Heart right ventricle (tissue), 16 donors: ENCODE measurements around the gene ROBO1. TPM values are rescaled to one million over a fixed set of nuclear protein-coding genes. Genes with fewer than 3 reads are reported as not detected.

ENCODE experiments used
- ATAC-seq, 8 donors: fragments of 200-7000 bp; cut with Tn5 transposase; one replicate each; pipeline ENCODE4 v1.9.1; 2020; ENCODE audit warnings: mild to moderate bottlenecking in 8 of 8, moderate library complexity in 8 of 8, moderate number of reproducible peaks in 1 of 8
- DNase-seq, 2 donors: peaks; one replicate each; pipeline ENCODE4 v3.0.0-alpha.2; 2020
- H3K27ac ChIP-seq, 10 donors: fragments of 200-600 bp; sonication (generic) in 2 of 10; one replicate each; pipeline versions ENCODE4 v1.5.0 to v1.8.0; 2020 to 2022; ENCODE audit warnings: mild to moderate bottlenecking in 3 of 10
- H3K27me3 ChIP-seq, 7 donors: fragments of 200-600 bp; one replicate each; pipeline ENCODE4 v1.8.0; 2021 to 2022; ENCODE audit warnings: mild to moderate bottlenecking in 2 of 7
- H3K36me3 ChIP-seq, 9 donors: fragments of 200-600 bp; sonication (generic) in 1 of 9; one replicate each; pipeline versions ENCODE4 v1.5.0 to v1.8.0; 2020 to 2022; ENCODE audit warnings: mild to moderate bottlenecking in 2 of 9
- H3K4me1 ChIP-seq, 9 donors: fragments of 200-600 bp; sonication (generic) in 1 of 9; one replicate each; pipeline versions ENCODE4 v1.5.0 to v1.8.0; 2020 to 2022; ENCODE audit warnings: mild to moderate bottlenecking in 4 of 9
- H3K4me3 ChIP-seq, 10 donors: fragments of 200-600 bp; sonication (generic) in 2 of 10; one replicate each; pipeline versions ENCODE4 v1.5.0 to v1.8.0; 2020 to 2022; ENCODE audit warnings: mild to moderate bottlenecking in 7 of 10, moderate library complexity in 2 of 10
- H3K9me3 ChIP-seq, 11 donors: fragments of 200-600 bp in 10 of 11; sonication (generic) in 2 of 11; one replicate each; pipeline versions ENCODE4 v1.5.0 to v1.8.0; 2013 to 2022; ENCODE audit warnings: mild to moderate bottlenecking in 2 of 11, control low read depth in 1 of 11, moderate library complexity in 1 of 11
- CTCF ChIP-seq, 9 donors: fragments of 200-600 bp; sonication (generic) in 2 of 9; IDR thresholded peaks; one replicate each; pipeline versions ENCODE4 v1.5.0 to v1.8.0; 2021 to 2022; ENCODE audit warnings: antibody characterized with exemption in 9 of 9, mild to moderate bottlenecking in 5 of 9, moderate library complexity in 1 of 9
- WGBS, 2 donors: extraction: QIAGEN DNeasy Blood & Tissue Kit; methylation state at CpG; one replicate each; pipeline ENCODE4 v1.1.7; 2013; ENCODE audit warnings: inconsistent platforms in 1 of 2; 5-methylcytosine and 5-hydroxymethylcytosine counted together
- intact Hi-C, 10 donors: fragments of 100-400 bp; cut with DNase I; formaldehyde crosslinking; loops; one replicate each; pipeline versions ENCODE4 v1.11.1 to v1.14.2; 2022
- polyA plus RNA-seq, 2 donors: library from polyadenylated mRNA; stranded (reverse); fragments of 200-250 nt; gene quantifications; one replicate each; pipeline ENCODE4 v1.2.3, GENCODE V29; 2013
- total RNA-seq, 10 donors: library from RNA; stranded (reverse); fragmentation: NEBNext Ultra II Directional in 3 of 10; extraction: Animal tissue kit (Norgen Biotek cat#: 25700) in 3 of 10; gene quantifications; one replicate each; pipeline versions ENCODE4 v1.2.1 to v1.2.4, GENCODE V29; 2021 to 2023
- donor health status: Arrhythmogenic right ventricular cardiomyopathy.
- donor health status: ischemic (EF 13 %, LVEDD 7.1; RV severe dilation, severe dysfunction).
- donor health status: healthy with polysubstance abuse.
- donor health status: DM: no; HTN: yes; CAD: no.
- donor health status: DM: no; HTN: no; CAD: no.
- donor health status: ischemic (EF 25% LVEDD 6.9; RV normal size, moderate dysfunction).
- donor health status: ischemic (EF 25% LVEDD 5.7; RV mildly dilated, moderate dysfunction).
- donor health status: healthy.
- donor health status: DM: yes; HTN: yes; CAD: no.
- donor health status: Ischemic cardiomyopathy.
- donor health status: ischemic (EF 35%, LVEDD 5.7; RV mildly dilated, moderate dysfunction).
- donor health status: nonischemic (EF 11% LVEDD 7.7; RV severe dilation, severe dysfunction).
- donor health status: DM: yes; HTN: yes; CAD: no.
- donor health status: PGD.
- donor health status: ischemic (EF 29% LVEDD 5.4; RV normal size, mild dysfunction).
- donor health status: nonischemic (EF 23%, LVEDD 6.1; RV moderate dilation, normal function).

The ROBO1 gene
- total and polyA plus RNA-seq, 12 donors, result 2.8 to 13.9 (median 5.6) TPM

DNA sequence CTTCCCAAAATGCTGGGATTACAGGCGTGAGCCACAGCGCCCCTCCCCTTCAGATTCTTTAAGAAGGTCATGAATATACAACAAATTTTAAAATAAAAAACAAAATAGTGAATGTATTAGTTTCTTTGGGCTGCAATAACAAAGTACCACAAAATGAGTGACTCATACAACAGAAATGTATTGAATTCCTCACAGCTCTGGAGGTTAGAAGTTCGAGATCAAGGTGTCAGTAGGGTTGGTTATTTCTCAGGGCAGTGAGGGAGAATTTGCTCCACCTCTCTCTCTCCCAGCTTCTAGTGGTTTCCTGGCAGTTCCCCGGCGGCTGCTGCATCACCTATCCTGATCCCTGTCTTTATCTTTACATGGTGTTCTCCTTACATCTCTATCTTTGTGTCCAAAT lies 804.0 kb downstream of the ROBO1 start:
- no peak for ATAC-seq
- WGBS, 2 donors, result 89 to 92% methylated on average over 5 of the region's 5 CpGs

DNA sequence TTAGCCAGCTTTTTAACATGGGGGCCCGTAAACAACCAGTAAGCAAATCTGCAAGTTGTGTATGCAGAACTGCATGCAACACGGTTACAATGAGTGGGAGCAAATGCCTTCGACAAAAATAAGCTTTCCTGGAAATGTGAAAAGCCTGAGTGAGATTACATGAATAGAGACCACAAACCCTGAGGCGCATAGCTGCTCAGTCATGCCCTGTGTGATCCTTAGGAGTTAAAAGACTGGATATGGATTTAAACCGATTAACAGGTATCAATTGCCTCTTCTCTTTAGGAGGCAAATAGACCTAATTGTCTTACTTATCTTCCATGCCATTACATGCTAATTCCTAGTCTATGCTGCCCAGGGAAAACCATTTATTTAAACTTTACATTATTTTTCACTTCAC lies 810.3 kb downstream of the ROBO1 start:
- H3K9me3 ChIP-seq, result no peaks in the 10 kb centered on the region
- H3K4me1 ChIP-seq, result no peaks in the 10 kb centered on the region
- TF ChIP-seq CTCF (IDR thresholded peaks at IDR 0.05), result no peak
- no peak overlapping the region for H3K27ac ChIP-seq
- H3K27me3 ChIP-seq, result no peaks in the 10 kb centered on the region
- ATAC-seq (no peak), DNase-seq (no peak)
- intact Hi-C loops, result no loop called here
- H3K4me3 ChIP-seq, result no peak overlapping the region
- WGBS, 2 donors, result 73 to 78% methylated on average over 5 of the region's 5 CpGs
- H3K36me3 ChIP-seq, result no peaks in the 10 kb centered on the region

More for the DNA sequence above, 804.0 kb downstream of the ROBO1 start:
- Histone ChIP-seq H3K4me1 (no peaks in the 10 kb centered on the region), H3K27ac (no peak overlapping the region), H3K27me3 (no peaks in the 10 kb centered on the region), H3K4me3 (no peak overlapping the region), H3K9me3 (peaks cover 0 to 4% (median 0%) of the 10 kb centered on the region in 11 donors), H3K36me3 (no peaks in the 10 kb centered on the region)
- intact Hi-C loops, result no loop called here
- TF ChIP-seq CTCF (IDR thresholded peaks at IDR 0.05), result no peak
- DNase-seq, result no peak

DNA sequence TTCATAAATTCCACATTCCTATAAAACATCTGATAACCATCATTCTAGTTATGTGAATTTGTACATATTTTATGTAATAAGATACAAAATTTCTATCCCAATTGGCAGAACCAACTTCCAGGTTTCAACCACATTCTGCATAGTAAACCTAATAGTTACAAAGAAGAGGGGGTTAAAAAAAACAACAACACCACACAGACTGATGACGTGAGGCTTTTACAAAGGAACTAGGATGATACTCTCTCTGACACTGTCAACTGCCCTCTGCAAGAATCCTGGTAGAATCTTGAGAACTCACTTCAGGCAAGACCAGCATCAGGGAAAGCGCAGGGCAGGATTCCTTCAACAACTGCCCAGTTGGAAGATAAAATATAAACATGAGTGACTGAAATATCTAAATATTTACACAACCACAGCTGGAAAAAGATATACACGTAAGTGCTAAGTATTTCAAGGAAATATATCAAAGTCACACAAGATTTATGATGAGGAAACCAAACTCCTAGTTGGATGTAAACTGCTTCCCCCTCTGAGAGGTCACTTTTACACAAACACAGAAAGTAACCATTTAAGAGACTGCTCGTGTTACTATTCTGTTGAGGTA lies 816.4 kb downstream of the ROBO1 start:
- no peak for TF ChIP-seq CTCF (IDR thresholded peaks at IDR 0.05)
- WGBS, 2 donors, result 57 to 59% methylated on average over 4 of the region's 4 CpGs

GRCh38 chr3:78941587-78941986 lies 826.2 kb downstream of the ROBO1 start:
- H3K4me1 ChIP-seq, result no peaks in the 10 kb centered on the region
- H3K36me3 ChIP-seq, result no peaks in the 10 kb centered on the region
- no peak overlapping the region for H3K4me3 ChIP-seq
- no peak for DNase-seq
- intact Hi-C loops, result no loop called here
- 62 to 73% methylated on average over 2 of the region's 2 CpGs for WGBS, 2 donors
- H3K9me3 ChIP-seq, result peaks cover 0 to 39% (median 0%) of the 10 kb centered on the region in 11 donors
- ATAC-seq, result peak in 1 of 8 donors; percentile 48
- H3K27ac ChIP-seq, result no peak overlapping the region
- TF ChIP-seq CTCF (IDR thresholded peaks at IDR 0.05), result no peak
- H3K27me3 ChIP-seq, result no peaks in the 10 kb centered on the region

More for the DNA sequence above, 816.4 kb downstream of the ROBO1 start:
- ATAC-seq (no peak), DNase-seq (no peak)
- Histone ChIP-seq H3K4me1 (no peaks in the 10 kb centered on the region), H3K27ac (no peak overlapping the region), H3K36me3 (no peaks in the 10 kb centered on the region), H3K27me3 (no peaks in the 10 kb centered on the region), H3K9me3 (peaks cover 0 to 11% (median 0%) of the 10 kb centered on the region in 11 donors), H3K4me3 (no peak overlapping the region)
- intact Hi-C loops, result no loop called here
